Neural cell (in vitro differentiated cells): ENCODE results near the gene ADPRHL1. TPM values are rescaled to one million over a fixed set of nuclear protein-coding genes. Genes with fewer than 3 reads are reported as not detected.

Source experiments
- H2AFZ ChIP-seq: fragments of 200-600, 300-800 bp; sonication (generic), shearing (Covaris generic); 2 replicates; pipeline ENCODE4 v1.6.0; 2014; ENCODE audit warnings: low read depth, mild to moderate bottlenecking, antibody characterized with exemption, low read length, moderate library complexity
- H3F3A ChIP-seq: fragments of 200-600 bp; shearing (Covaris generic); 2 replicates; pipeline ENCODE4 v1.6.1; 2016; ENCODE audit warnings: mild to moderate bottlenecking, moderate library complexity, mixed read lengths, antibody characterized with exemption, low read length; ENCODE audit not compliant: insufficient read depth, poor library complexity, severe bottlenecking
- H3K27ac ChIP-seq: fragments of 200-600, 300-800 bp; sonication (generic), shearing (Covaris generic); 2 replicates; pipeline ENCODE4 v1.5.1; 2014; ENCODE audit warnings: mild to moderate bottlenecking, low read length, moderate library complexity
- H3K27me3 ChIP-seq: fragments of 300-800, 200-600 bp; sonication (generic), shearing (Covaris generic); 2 replicates; pipeline ENCODE4 v1.6.0; 2014; ENCODE audit warnings: mild to moderate bottlenecking, low read depth, low read length, moderate library complexity; ENCODE audit not compliant: insufficient read depth
- H3K36me3 ChIP-seq: fragments of 300-800, 200-600 bp; sonication (generic), shearing (Covaris generic); 2 replicates; pipeline ENCODE4 v1.5.1; 2014; ENCODE audit warnings: mild to moderate bottlenecking, antibody characterized with exemption, low read length, moderate library complexity; ENCODE audit not compliant: insufficient read depth
- H3K4me2 ChIP-seq: fragments of 300-800, 200-600 bp; sonication (generic), shearing (Covaris generic); 2 replicates; pipeline ENCODE4 v1.6.0; 2014; ENCODE audit warnings: mild to moderate bottlenecking, low read length
- H3K4me3 ChIP-seq: fragments of 300-800, 200-600 bp; sonication (generic), shearing (Covaris generic); 2 replicates; pipeline ENCODE4 v1.5.1; 2014; ENCODE audit warnings: mild to moderate bottlenecking, low read length, moderate library complexity
- H3K79me2 ChIP-seq: fragments of 200-600 bp; shearing (Covaris generic); replicated peaks from 2 replicates; pipeline ENCODE4 v1.6.0; 2014; ENCODE audit warnings: mild to moderate bottlenecking, low read length, moderate library complexity; ENCODE audit not compliant: insufficient read depth
- H3K9ac ChIP-seq: fragments of 300-800, 200-600 bp; sonication (generic), shearing (Covaris generic); 2 replicates; pipeline ENCODE4 v1.6.1; 2016; ENCODE audit warnings: mild to moderate bottlenecking, low read length, mixed read lengths
- H3K9me2 ChIP-seq: fragments of 200-600 bp; shearing (Covaris generic); 2 replicates; pipeline ENCODE4 v1.6.1; 2016; ENCODE audit warnings: mild to moderate bottlenecking, low read length, mixed read lengths; ENCODE audit not compliant: insufficient read depth
- H3K9me3 ChIP-seq: fragments of 200-600, 300-800 bp; sonication (generic), shearing (Covaris generic); 2 replicates; pipeline ENCODE4 v1.6.1; 2016; ENCODE audit warnings: mild to moderate bottlenecking, mixed run types, low read length, moderate library complexity, mixed read lengths
- H4K20me1 ChIP-seq: fragments of 200-600 bp; shearing (Covaris generic); 2 replicates; pipeline ENCODE4 v1.6.1; 2016; ENCODE audit warnings: mild to moderate bottlenecking, mixed run types; ENCODE audit not compliant: insufficient read depth
- EP300 ChIP-seq: fragments of 450-650 bp; conservative IDR thresholded peaks from 2 replicates; pipeline ENCODE4 v1.6.1; 2014; ENCODE audit warnings: antibody characterized with exemption, mild to moderate bottlenecking, moderate library complexity; ENCODE audit not compliant: poor library complexity, severe bottlenecking
- EZH2 ChIP-seq: fragments of 200-600, 300-800 bp; shearing (Covaris generic), sonication (generic); IDR thresholded peaks from 2 replicates; pipeline ENCODE4 v1.6.1; 2014; ENCODE audit warnings: antibody characterized with exemption, low read length, borderline replicate concordance, mild to moderate bottlenecking; ENCODE audit not compliant: insufficient read depth, poor library complexity, severe bottlenecking
- MXI1 ChIP-seq: fragments of 450-650 bp; conservative IDR thresholded peaks from 2 replicates; pipeline ENCODE4 v1.6.1; 2014; ENCODE audit warnings: antibody characterized with exemption, mild to moderate bottlenecking; ENCODE audit not compliant: poor library complexity, severe bottlenecking
- POLR2AphosphoS5 ChIP-seq: IDR thresholded peaks from 2 replicates; pipeline ENCODE4 v1.6.1; 2012
- RAD21 ChIP-seq: fragments of 450-650 bp; conservative IDR thresholded peaks from 2 replicates; pipeline ENCODE4 v1.6.1; 2014; ENCODE audit warnings: antibody characterized with exemption, mild to moderate bottlenecking, moderate library complexity
- TAF1 ChIP-seq: IDR thresholded peaks from 2 replicates; pipeline ENCODE4 v1.6.1; 2012; ENCODE audit warnings: low read depth
- polyA plus RNA-seq: library from polyadenylated mRNA; depleted of rRNA; stranded (reverse); fragments of >200 nt; gene quantifications from 2 replicates; pipeline ENCODE4 v1.2.3, GENCODE V29; 2014
- TF ChIP-seq, protein P1 (sequence below): IDR thresholded peaks from 2 replicates; pipeline ENCODE4 v1.6.1; 2012; ENCODE audit warnings: borderline replicate concordance

The ADPRHL1 gene
- polyA plus RNA-seq, 1 donor from 2014 or later = 1.1 TPM

DNA sequence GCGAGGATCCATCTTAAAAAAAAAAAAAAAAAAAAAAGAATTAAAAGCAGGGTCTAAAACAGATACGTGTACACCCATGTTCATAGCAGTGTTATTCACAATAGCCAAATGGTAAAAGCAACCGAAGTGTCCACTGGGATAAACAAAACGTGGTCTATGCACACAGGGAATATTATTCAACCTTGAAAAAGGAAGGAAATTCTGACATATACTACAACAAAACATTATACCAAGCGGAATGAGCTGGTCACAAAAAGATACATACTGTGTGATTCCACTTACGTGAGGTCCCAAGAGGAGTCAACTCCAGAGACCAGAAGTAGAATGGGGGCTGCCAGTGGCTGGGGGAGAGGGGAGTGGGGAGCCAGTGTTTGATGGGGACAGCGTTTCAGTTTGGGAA, 14.7 kb upstream of the ADPRHL1 start:
- Histone ChIP-seq H3K4me3 (no peak overlapping the region), H3K27ac (no peak overlapping the region), H4K20me1 (no peaks in the 10 kb centered on the region), H3F3A (no peaks in the 10 kb centered on the region), H3K4me2 (no peak overlapping the region), H2AFZ (no peak overlapping the region), H3K9me3 (no peaks in the 10 kb centered on the region), H3K9me2 (no peaks in the 10 kb centered on the region), H3K36me3 (peaks cover 4% of the 10 kb centered on the region), H3K79me2 (no peaks in the 10 kb centered on the region), H3K9ac (no peak overlapping the region), H3K27me3 (no peaks in the 10 kb centered on the region)
- TF ChIP-seq TAF1 = no peak

GRCh38 chr13:113466383-113466782, 13.1 kb upstream of the ADPRHL1 start:
- TF ChIP-seq MXI1 (no peak), EZH2 (no peak), RAD21 (no peak), EP300 (no peak), TAF1 (no peak)
- TF ChIP-seq, protein P1, sequence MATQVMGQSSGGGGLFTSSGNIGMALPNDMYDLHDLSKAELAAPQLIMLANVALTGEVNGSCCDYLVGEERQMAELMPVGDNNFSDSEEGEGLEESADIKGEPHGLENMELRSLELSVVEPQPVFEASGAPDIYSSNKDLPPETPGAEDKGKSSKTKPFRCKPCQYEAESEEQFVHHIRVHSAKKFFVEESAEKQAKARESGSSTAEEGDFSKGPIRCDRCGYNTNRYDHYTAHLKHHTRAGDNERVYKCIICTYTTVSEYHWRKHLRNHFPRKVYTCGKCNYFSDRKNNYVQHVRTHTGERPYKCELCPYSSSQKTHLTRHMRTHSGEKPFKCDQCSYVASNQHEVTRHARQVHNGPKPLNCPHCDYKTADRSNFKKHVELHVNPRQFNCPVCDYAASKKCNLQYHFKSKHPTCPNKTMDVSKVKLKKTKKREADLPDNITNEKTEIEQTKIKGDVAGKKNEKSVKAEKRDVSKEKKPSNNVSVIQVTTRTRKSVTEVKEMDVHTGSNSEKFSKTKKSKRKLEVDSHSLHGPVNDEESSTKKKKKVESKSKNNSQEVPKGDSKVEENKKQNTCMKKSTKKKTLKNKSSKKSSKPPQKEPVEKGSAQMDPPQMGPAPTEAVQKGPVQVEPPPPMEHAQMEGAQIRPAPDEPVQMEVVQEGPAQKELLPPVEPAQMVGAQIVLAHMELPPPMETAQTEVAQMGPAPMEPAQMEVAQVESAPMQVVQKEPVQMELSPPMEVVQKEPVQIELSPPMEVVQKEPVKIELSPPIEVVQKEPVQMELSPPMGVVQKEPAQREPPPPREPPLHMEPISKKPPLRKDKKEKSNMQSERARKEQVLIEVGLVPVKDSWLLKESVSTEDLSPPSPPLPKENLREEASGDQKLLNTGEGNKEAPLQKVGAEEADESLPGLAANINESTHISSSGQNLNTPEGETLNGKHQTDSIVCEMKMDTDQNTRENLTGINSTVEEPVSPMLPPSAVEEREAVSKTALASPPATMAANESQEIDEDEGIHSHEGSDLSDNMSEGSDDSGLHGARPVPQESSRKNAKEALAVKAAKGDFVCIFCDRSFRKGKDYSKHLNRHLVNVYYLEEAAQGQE = no peak
- H3K27me3 ChIP-seq = no peaks in the 10 kb centered on the region
- no peaks in the 10 kb centered on the region for H3K79me2 ChIP-seq
- no peaks in the 10 kb centered on the region for H3K9me3 ChIP-seq
- H3F3A ChIP-seq = no peaks in the 10 kb centered on the region
- no peaks in the 10 kb centered on the region for H3K9me2 ChIP-seq
- peaks cover 8% of the 10 kb centered on the region for H3K36me3 ChIP-seq
- no peaks in the 10 kb centered on the region for H4K20me1 ChIP-seq
- H3K9ac ChIP-seq = no peak overlapping the region
- H3K27ac ChIP-seq = no peak overlapping the region
- no peak overlapping the region for H2AFZ ChIP-seq
- H3K4me2 ChIP-seq = no peak overlapping the region
- H3K4me3 ChIP-seq = no peak overlapping the region

DNA sequence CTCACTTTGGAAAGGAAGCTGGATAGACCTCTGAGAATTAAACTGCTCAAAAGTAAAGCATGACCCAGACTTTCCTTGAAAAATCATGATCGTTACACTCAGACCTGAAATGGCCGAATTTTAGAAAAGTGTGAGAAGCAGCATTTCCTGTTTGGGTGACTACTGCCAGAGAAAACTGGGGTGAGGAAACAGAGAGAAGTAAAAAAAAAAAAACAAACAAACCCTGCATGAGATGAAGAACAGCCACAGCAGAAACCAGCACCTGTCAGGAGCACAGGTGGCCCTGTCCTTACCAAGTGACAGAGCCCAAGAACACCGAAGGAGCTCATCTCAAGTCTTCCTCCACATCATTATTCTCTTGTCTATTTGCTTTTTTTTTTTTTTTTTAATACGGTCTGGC, 12.0 kb upstream of the ADPRHL1 start:
- H3K36me3 ChIP-seq = peaks cover 9% of the 10 kb centered on the region
- TF ChIP-seq EZH2 (no peak), POLR2AphosphoS5 (no peak), EP300 (no peak), MXI1 (no peak), TAF1 (no peak)
- TF ChIP-seq, protein P1 = no peak

More for the DNA sequence above, 12.0 kb upstream of the ADPRHL1 start:
- Histone ChIP-seq H3F3A (no peaks in the 10 kb centered on the region), H3K4me2 (no peak overlapping the region), H3K9me2 (no peaks in the 10 kb centered on the region), H3K9me3 (no peaks in the 10 kb centered on the region), H4K20me1 (no peaks in the 10 kb centered on the region), H3K27me3 (no peaks in the 10 kb centered on the region), H3K4me3 (no peak overlapping the region), H3K9ac (no peak overlapping the region), H2AFZ (no peak overlapping the region), H3K27ac (no peak overlapping the region), H3K79me2 (no peaks in the 10 kb centered on the region)
